HG02970 (cell line): ENCODE measurements around the gene DHPS.
"Not testable (repeated sequence)": the region's sequence is repeated elsewhere in the genome, so short reads cannot be mapped to it uniquely, and the experiment has no call there.

Experiments
- ATAC-seq: cut with Tn5 transposase; IDR thresholded peaks from one replicate; pipeline ENCODE4 v1.9.1; 2021; ENCODE audit warnings: mild to moderate bottlenecking, moderate library complexity, moderate number of reproducible peaks; ENCODE audit not compliant: unreplicated experiment, low FRiP score

The DHPS gene

DNA sequence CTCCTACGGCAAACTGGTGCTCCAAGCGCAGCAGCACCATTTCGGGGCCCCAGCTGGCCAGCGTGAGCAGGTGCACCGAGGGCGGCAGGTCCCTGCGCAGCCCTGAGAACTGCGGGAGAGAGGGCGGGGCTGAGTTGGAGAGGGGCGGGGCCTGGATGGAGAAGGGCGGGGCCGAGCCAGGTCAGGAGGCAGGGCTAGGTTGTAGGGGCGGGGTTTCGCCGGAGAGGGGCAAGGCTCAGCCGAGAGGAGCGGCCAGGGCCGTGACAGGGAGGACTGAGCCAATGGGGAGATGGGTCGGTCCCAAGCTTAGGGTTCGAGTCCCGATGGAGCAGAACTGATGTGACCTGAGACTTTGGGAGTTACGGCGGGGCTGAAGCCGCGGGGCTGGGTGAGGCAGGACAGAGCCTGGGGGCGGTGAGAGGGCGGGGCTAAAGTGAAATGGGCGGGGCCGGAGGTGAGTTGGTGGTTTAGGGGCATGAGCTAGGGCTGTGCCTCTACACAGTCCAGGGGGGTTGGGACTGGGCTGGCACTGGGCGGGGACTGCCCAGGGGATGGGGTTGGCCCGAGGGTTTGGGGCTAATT, 34.1 kb downstream of the DHPS start:
- no peak for ATAC-seq

DNA sequence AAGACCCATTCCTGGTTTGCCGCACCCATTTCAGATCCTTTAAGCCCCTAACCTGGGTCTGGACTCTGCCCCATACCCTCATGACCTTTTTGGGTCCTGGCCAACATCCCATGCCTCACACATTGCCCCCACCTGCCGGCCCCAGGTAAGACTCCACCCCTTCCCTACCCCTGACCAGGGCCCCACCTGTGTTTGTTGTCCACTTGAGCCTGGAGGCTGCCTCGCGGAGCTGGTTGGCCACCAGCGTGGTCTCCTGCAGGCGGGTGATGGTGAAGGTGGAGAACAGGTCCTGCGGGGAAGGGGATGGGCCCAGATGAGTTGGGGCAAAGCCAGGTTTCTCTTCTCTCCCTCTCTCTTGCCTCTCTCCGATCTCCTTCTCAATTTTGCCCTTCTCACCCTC, 34.6 kb downstream of the DHPS start:
- ATAC-seq: no peak

DNA sequence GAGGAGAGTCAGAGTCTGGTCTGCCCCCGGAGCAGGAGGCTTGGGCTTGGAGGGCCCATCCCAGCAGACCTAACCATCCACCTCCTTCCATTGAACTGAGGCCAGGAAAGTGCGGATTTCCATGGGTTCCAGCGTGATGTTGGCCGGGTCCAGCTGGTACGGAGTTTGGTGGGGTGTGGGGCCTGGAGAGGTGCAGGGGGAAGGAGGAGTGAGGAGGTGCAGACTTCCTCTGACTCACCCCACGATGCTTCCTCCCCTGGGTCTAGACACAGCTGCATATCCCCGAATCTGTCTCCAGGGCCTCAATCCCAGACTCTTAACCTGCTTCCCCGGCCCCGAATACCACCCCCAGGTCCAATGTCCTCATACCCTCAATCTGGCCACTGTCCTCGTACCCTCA, 35.1 kb downstream of the DHPS start:
- no peak for ATAC-seq

DNA sequence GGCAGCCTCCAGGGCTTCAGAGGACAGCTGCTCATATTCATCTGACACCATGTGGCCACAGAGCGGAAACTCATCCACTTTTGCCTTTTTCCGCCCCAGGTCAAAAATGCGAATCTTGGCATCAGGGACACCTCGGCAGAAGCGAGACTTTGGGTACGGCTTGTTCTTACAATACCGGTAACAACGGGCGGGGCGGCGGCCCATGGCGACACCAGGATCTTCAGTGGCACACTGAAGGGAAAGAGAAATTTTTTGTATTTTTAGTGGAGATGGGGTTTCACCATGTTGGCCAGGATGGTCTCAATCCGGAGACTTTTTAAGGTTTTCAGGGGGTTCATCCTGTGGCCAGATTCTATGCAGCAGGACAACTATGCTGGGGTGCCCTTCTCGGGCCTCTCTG, 38.0 kb downstream of the DHPS start:
- not testable (repeated sequence) for ATAC-seq

DNA sequence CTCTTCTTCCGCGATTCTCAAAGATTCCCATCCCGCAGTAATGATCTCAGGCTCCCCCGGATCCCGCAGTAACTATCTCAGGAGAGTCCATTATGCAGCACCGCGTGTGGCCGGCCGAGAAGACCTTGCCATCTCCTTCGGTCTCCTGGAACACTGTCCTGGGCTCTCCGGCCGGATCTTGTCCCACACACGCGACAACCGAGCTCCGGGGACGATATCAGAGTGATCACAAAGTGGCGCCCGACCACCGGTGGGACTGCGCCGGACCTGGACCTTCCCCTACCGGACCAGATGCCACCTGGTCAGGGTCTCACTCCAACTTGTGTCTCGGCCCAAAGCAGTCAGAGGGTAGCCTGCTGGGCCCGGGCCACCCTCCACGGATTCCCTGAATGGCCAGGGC, 39.2 kb downstream of the DHPS start:
- no peak for ATAC-seq

DNA sequence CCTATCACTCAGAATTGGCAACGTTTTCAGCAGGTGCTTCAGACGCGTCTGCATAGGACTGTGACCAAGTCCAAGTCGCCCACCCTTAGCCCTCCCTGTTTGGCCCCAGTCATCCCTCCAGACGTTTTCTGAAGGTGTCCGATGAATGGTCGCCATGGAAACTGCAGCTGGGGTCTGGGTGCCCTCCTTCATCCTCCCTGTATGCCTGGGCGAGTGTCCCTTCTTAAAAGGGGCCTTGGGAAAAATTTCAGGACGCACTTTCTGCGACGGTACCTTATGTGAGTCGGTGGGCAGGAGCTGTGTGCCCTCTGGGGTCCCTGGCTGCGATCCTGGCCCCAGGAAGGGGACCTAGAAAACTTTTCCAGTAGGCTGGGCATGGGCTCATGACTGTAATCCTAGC, 40.2 kb downstream of the DHPS start:
- no peak for ATAC-seq

DNA sequence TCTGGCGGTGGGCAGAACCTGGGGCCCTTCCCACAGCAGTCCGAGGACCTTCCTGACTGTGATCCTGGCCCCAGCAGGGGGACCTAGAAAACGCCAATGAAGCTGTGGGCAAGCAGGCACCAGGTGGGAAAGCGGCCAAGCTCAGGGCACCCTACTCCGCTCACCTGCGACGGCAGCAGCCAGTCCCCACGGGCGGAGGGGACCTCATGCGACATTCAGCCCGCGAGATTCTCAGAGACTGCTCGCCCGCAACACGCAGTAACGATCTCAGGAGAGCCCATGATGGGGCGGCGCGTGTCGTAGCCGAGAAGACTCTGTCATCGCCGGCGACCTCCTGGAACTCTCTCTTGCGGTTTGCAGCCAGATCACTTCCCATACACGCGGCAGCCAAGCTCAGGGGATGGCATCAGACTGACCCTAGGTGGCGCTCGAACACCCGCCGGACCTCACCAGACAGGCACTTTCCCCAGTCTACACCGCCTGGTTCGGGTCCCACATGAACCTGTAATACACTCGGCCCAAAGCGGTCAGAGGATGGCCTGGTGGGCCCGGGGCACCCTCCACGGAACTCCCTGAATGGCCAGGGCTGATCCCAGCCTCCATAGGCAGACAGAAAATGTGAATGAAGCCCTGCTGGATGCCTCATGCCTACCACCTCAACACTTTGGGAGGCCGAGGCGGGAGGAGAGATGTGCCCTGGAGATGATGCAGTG, 41.6 kb downstream of the DHPS start:
- ATAC-seq: no peak

DNA sequence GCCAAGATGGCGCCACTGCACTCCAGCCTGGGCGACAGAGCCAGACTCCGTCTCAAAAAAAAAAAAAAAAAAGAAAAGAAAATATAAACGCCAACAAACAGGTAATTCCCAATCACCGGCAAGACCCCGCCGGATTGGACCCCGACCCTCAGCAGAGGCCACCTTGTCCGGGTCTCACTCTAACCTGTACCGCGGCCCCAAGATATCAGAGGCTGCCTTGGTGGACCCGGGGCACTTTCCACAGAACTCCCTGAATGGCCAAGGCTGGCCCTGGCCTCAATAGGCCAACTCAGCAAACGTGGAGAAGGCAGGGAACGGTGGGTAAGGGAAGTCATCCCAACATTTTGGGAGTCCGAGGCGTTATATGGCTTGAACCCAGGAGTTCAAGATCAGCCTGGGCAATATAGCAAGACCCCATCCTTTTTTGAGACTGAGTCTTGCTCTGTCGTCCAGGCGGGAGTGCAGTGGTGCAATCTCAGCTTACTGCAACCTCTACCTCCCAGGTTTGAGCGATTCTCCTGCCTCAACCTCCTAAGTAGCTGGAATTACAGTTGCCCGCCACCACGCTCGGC, 43.0 kb downstream of the DHPS start:
- no peak for ATAC-seq

DNA sequence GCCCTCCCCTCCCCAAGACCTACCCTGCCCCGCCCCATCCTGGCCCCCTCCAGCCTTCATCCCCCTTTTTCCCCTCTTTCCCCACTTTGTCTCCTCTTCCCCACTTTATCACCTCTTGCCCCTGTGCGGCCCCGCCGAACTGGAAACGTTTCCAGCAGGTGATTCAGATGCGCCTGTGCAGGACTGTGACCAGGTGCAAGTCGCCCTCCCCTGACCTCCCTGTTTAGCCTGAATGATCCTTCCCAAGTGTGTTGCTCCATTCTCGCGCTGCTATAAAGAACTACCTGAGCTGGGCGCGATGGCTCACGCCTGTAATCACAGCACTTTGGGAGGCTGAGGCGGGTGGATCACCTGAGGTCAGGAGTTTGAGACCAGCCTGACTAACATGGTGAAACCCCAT, 45.0 kb downstream of the DHPS start:
- no peak for ATAC-seq

DNA sequence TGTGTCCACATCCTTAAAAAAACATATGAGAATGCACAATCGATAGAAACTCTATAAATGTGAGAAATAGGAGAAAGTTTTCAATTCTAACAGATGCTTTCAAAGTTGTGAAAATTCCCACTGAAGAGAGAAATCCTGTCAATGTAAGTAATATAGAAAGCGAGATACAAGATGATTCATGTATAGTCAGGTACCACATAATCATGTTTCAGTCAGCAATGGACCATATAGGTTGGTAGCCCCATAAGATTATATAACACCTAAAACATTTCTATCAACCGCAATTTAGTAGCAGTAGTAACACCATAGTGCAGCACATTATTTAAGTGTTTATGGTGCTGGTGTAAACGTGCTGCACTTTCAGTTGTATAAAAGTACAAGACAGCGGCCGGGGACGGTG, 52.5 kb downstream of the DHPS start:
- ATAC-seq: no peak

DNA sequence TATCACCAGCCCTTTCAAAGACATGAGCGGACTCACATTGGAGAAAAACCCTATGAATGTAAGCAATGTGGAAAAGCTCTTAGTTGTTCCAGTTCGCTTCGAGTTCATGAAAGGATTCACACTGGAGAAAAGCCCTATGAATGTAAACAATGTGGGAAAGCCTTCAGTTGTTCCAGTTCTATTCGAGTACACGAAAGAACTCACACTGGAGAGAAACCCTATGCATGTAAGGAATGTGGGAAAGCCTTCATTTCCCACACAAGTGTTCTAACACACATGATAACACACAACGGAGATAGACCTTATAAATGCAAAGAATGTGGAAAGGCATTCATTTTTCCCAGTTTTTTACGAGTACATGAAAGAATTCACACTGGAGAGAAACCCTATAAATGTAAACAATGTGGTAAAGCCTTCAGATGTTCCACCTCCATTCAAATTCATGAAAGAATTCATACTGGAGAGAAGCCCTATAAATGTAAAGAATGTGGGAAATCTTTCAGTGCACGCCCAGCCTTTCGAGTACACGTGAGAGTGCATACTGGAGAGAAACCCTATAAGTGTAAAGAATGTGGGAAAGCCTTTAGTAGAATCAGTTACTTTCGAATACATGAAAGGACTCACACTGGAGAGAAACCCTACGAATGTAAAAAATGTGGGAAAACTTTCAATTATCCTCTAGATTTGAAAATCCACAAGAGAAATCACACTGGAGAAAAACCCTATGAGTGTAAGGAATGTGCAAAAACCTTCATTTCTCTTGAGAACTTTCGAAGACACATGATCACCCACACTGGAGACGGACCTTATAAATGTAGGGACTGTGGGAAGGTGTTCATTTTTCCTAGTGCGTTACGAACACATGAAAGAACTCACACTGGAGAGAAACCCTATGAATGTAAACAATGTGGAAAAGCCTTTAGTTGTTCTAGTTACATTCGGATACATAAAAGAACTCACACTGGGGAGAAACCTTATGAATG, 53.3 kb downstream of the DHPS start:
- ATAC-seq: no peak

DNA sequence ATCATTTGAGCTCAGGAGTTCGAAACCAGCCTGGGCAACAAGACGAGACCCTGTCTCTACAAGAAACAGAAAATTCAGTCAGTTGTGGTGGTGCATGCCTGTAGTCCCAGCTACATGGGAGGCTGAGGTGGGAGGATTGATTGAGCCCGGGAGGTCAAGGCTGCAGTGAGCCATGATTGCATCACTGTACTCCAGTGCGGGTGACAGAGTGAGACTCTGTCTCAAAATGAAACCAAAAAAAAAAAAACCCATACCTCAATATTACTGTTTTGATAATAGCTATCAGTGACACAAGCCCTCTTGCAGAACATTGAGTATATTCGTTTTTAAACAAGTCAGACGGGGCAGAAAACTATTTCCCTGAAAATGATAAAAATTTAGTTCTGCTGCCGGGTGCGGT, 54.7 kb downstream of the DHPS start:
- ATAC-seq: no peak
